ENCODE measurements around the gene PACRG.

Gene PACRG

GRCh38 chr6:163151212-163151611 is 423.4 kb downstream of the PACRG start:
- DNase-seq = no peak

GRCh38 chr6:163152701-163153100 is 424.9 kb downstream of the PACRG start:
- DNase-seq = no peak

DNA sequence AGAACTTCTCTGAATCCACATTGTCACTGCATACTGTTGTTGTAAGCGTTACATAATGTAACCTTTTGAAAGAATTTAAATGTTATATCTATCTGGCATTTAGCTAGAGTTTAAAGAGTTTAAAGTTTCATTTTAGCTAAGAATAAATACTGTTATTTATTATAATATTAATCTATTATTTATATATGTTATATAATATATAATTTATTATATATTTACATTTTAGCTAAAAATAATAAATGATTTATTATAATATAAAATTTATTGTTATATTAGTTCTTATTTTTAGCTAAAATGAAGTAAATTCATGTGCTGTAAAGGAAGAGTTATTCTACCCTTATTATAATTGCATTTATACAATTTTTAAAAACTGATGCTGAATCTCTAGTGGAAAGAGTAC is 431.3 kb downstream of the PACRG start:
- DNase-seq = no peak

DNA sequence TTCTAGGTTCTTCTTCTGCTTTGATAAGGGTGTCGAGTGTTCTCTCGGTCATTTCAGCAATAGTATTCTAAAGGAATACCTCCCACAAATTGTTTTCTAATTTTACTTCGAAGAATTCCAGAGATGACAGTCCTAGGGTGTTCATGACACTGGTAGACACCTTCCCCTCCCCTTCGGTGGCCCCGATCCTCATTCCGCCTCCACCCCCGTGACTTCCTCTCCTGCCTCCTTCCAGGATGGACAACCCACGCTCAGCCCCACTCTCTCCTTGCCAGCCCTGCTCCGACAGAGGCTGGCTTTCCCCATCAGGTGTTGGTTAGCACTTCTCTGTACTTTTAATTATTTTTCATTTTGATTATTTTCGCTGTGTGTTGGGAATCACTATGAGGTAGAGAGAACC is 431.9 kb downstream of the PACRG start:
- DNase-seq = no peak

- DNase-seq = no peak
Observed at GRCh38 chr6:163162007-163162873, 434.5 kb downstream of the PACRG start.

DNA sequence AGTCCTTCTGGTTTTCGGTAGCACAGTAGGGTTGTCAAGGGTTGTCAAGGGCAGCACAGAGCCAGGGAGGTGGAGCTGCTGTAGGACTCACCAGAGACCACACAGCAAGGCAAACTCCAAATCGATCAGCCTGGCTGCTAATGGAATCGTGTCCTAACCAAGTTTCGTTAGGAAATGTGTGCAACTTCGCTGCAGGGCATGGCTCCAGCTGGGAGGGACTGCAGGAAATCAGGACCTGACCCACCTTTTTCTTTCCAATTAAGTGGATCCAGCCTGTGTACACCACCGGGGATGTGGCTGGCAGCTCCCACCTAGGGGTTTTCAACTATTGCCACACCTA is 435.1 kb downstream of the PACRG start:
- no peak for DNase-seq

DNA sequence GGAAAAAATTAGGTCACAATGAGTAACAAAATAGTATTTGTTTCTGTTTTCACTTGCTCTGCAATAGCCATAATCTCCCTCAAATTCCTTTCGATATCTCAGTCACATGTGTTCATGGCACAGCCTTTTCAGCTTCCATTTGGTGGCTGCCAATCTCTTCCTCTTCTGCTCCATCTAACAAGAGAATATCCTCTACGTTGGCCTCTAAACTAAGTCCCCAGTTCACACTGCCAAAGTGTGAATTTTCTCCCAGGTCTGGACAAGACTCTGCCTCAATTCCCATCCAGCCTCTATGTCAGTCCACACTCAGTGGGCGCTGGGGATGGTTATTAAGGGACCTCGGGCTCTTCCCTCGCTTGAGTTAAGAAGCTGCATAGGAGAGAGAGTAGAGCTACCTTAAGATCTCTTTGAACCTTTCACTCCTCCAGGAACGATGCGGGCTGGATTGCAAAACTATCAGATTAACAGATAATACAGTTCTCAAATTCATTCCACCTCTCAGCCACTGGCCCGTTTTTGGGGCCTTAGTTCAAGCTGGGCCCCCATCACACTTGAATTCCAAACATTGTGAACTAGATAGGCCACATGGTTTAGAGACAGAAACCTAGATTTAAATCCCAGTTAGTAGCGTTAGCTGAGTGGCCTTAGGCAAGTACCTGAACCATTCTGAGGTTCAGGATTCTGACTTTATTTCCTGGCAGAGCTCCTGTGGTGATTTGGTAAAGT is 436.6 kb downstream of the PACRG start:
- DNase-seq = no peak

DNA sequence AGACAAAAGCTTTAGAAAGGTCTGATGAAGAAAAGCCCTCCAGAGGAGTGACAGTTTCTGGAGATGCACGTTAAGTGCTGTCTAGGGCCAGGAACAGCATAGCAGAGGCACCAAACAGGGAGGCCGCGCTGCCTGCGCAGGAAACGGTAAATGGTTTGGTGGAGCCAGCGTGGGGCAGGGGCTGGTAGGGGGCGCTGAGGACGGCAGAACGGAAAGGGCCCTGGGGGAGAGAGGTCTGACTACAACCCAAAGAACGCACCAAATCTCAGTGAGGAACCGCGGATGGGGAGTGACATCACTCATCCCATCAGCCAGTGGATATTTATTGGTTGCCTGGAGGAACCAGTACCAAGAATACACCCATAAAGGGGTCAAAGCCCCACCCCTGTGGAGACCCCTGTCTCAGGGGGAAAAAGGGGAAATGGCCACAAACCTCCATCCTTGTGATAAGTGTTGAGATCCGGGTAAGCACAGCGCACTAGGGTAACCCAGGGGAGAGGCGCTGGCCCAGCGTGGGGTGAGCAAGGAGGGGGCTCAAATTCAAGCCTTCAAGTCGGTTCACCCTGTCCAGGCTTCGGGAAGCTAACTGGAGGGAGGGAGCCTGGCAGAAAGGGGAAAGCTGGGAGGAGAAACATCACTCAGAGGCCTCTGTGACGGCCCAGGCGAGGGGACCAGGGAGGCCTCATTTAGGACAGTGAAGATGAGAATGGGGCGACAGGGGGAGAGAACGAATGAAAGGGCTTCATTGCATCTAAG is 437.6 kb downstream of the PACRG start:
- DNase-seq = no peak

GRCh38 chr6:163165922-163166321 is 438.1 kb downstream of the PACRG start:
- no peak for DNase-seq

GRCh38 chr6:163166507-163166906 is 438.7 kb downstream of the PACRG start:
- DNase-seq = no peak

DNA sequence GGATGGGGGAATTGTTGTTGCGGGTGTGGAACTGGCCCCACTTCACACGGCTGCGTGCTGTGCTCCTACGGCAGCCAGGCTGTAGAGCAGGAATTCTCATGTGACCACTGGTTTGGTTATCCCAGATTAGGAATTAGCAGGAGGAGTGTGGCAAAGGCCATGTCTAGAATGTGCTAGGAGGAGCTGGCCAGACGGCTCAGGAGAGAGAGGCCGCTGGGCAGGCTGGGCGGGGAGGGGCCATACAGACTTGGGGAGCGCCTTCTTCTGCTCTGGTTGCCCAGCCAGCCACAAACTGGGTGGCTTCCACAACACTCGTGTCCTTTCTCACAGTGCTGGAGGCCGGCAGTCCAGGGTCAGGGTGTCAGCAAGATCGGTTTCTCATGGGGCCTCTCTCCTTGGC is 441.7 kb downstream of the PACRG start:
- no peak for DNase-seq

DNA sequence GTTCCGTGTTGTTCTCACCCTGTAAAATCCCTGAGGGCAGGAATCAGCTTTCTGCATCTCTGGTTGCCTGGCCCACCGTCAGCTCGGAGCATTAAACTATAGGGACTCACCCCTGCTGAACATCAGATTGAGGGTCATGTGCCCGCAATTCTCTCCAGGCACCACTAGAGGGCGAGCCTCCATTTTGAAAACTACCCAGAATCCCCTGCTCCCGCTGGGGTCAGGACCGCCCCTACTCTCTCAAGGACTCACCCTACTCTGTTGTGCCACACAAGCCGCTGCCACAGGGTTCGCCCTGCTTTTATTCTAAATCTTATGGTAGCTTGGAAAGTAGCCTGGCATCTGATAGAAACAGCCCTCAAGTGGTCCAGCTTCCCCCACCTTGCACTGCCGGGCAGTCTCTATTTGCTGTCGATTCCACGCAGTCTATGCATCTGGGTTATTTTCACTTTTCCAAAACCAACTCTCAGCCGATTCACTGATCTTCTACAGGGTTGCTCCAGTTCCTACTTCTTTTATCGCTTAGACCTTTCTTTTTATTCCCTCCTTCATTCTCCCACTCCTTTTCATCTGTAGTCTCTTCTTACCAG is 442.6 kb downstream of the PACRG start:
- peak; percentile 25 to 30 for DNase-seq

GRCh38 chr6:163173741-163174140 is 446.0 kb downstream of the PACRG start:
- no peak for DNase-seq

- no peak for DNase-seq
Observed at GRCh38 chr6:163175301-163175700, 447.5 kb downstream of the PACRG start.

GRCh38 chr6:163176097-163176496 is 448.3 kb downstream of the PACRG start:
- DNase-seq = no peak

DNA sequence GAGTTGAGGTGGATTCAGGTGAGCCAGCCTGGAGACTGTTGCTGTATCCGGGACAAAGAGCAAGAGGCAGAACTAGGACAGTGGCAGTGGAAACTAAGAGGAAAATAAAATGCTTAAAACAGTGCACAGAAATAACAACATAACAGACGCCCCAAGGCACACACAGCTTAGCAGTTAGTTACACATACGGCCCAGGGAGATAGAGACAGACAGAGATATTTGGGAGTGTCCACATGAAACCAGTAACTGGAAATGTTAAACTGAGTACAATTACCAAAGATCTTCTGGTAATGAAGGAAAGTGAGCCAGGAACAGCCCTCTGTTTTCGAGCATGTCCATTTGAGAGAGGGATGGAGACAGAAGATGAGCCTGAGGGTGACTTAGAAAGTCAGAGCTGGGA is 449.2 kb downstream of the PACRG start:
- DNase-seq = no peak

DNA sequence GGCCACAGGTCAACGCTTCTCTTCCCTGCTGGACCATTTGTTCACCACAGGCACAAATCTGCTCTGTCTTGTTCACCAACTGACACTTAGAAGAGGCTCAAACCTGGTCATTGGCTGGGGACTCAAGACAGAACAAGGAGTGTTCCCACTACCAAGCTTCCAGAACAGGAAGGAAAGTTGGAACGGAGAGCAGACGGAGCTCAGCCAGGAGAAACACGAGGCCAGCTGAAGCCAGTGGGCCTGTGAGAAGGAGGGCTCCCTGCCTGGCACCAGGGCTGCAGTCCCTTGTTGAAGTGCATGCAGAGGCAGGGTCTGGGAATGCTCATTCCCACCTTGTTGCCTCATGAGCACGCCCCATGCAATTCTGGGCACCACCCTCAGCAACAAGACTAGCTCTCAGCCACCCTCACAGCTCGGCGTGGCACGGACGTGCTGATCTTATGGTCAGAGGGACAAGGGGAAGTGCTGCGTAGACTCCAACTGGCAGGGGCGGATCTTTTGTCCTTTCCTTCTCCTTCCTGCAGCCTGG is 450.2 kb downstream of the PACRG start:
- DNase-seq = no peak

- no peak for DNase-seq
Observed at GRCh38 chr6:163179061-163179460, 451.3 kb downstream of the PACRG start.

DNA sequence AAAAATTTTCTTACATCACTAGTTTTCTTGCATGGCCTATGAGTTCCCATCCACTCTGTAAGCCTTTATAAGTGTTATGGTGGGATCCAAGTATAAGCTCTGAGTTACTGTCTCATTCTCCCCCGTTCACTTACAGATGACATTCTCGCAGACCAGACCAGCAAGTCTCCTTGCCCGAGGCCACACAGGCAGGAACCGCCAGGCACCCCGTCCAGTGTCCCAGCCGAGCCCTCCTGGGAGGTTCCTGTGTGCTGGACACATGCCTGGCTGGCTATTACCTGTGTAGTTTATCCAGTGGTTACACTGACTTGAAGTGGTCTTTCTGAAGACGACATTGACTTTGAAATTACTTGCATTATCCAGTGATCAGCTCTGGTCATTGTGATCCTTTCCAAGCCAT is 451.9 kb downstream of the PACRG start:
- no peak for DNase-seq

- DNase-seq = no peak
Observed at GRCh38 chr6:163180874-163181541, 453.2 kb downstream of the PACRG start.

- no peak for DNase-seq
Observed at GRCh38 chr6:163181666-163182180, 453.9 kb downstream of the PACRG start.

DNA sequence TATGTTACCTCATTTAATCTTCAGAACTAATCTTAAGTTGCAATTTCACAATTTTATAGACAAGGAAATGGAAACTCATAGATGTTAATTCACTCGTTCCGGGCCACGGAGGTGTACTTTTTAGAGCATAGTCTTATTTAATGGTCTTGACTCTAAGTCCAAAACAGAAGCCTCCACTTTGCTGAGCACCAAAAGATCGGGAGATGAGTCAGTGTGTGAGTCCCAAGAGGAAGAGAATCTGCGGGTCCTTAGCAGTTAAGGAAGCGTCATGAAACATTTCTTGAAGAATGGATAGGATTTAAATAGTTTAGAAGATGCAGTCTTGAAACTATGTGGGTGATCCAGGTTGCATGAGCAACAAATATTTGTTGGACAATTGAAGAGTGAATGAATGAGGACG is 454.9 kb downstream of the PACRG start:
- no peak for DNase-seq
